IPS-18a (cell line): ENCODE results near the gene SLC22A17.

Source experiments
- H3K27ac ChIP-seq: one replicate; pipeline ENCODE4 v1.5.1; 2013; ENCODE audit warnings: low read length
- H3K27me3 ChIP-seq: one replicate; pipeline ENCODE4 v1.6.1; 2013; ENCODE audit warnings: mild to moderate bottlenecking, low read length; ENCODE audit not compliant: control insufficient read depth, insufficient read depth
- H3K36me3 ChIP-seq: one replicate; pipeline ENCODE4 v1.6.1; 2013; ENCODE audit warnings: low read depth, low read length; ENCODE audit not compliant: control insufficient read depth
- H3K4me1 ChIP-seq: one replicate; pipeline ENCODE4 v1.6.1; 2013; ENCODE audit warnings: low read depth, low read length; ENCODE audit not compliant: control insufficient read depth
- H3K4me3 ChIP-seq: one replicate; pipeline ENCODE4 v1.5.1; 2013; ENCODE audit warnings: low read length
- H3K9ac ChIP-seq: one replicate; pipeline ENCODE4 v1.6.1; 2013; ENCODE audit warnings: mild to moderate bottlenecking, low read length, moderate library complexity
- H3K9me3 ChIP-seq: one replicate; pipeline ENCODE4 v1.6.1; 2013; ENCODE audit warnings: low read depth, low read length; ENCODE audit not compliant: control insufficient read depth

SLC22A17 gene

DNA sequence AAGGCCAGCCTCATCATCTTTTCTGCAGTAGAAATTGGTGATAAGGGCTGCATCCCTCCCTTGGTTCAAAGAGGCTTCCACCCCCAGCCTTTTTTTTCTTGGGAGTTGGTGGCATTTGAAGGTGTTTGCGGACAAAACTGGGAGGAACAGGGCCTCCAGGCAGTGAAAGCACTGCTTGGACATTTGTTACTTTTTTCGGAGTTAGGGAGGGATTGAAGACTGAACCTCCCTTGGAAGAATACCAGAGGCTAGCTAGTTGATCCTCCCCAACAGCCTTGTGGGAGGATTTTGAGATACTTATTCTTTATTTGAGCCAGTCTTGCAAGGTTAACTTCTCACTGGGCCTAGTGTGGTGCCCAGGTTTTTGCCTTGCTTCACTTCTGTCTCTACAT lies 28.2 kb downstream of the SLC22A17 start:
- Histone ChIP-seq H3K4me3 (no peak overlapping the region), H3K36me3 (peaks cover 36% of the 10 kb centered on the region), H3K9me3 (no peaks in the 10 kb centered on the region), H3K4me1 (peaks cover 22% of the 10 kb centered on the region), H3K27me3 (no peaks in the 10 kb centered on the region), H3K9ac (no peak overlapping the region), H3K27ac (no peak overlapping the region)

DNA sequence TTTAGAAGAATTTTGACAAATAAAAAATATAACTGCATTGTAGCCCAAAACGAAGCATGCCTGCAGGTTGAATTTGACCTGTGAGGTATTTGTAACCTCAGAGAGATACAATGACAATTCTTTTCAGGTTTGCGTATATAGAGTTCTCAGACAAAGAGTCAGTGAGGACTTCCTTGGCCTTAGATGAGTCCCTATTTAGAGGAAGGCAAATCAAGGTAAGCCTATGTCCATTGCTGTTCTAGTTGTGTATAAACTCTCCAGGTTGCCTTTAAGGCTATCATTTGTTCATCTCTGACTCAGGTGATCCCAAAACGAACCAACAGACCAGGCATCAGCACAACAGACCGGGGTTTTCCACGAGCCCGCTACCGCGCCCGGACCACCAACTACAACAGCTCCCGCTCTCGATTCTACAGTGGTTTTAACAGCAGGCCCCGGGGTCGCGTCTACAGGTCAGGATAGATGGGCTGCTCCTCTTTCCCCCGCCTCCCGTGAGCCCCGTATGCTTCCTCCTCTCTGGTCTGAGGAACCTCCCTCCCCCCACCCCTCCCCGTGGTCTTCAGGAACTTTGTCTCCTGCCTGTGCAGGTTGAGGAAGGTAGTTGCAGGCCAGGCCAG lies 28.7 kb downstream of the SLC22A17 start:
- Histone ChIP-seq H3K27me3 (no peaks in the 10 kb centered on the region), H3K36me3 (peaks cover 36% of the 10 kb centered on the region), H3K4me3 (no peak overlapping the region), H3K9ac (no peak overlapping the region), H3K4me1 (peaks cover 22% of the 10 kb centered on the region), H3K9me3 (no peaks in the 10 kb centered on the region), H3K27ac (no peak overlapping the region)

- peaks cover 22% of the 10 kb centered on the region for H3K4me1 ChIP-seq
- H3K27me3 ChIP-seq, result no peaks in the 10 kb centered on the region
- H3K36me3 ChIP-seq, result peaks cover 36% of the 10 kb centered on the region
- H3K9me3 ChIP-seq, result no peaks in the 10 kb centered on the region
- peak overlapping the region; percentile 94 for H3K9ac ChIP-seq
- peak overlapping the region; percentile 85 for H3K27ac ChIP-seq
- H3K4me3 ChIP-seq, result peak overlapping the region; percentile 87
Observed at GRCh38 chr14:23322568-23323517, 29.8 kb downstream of the SLC22A17 start.

DNA sequence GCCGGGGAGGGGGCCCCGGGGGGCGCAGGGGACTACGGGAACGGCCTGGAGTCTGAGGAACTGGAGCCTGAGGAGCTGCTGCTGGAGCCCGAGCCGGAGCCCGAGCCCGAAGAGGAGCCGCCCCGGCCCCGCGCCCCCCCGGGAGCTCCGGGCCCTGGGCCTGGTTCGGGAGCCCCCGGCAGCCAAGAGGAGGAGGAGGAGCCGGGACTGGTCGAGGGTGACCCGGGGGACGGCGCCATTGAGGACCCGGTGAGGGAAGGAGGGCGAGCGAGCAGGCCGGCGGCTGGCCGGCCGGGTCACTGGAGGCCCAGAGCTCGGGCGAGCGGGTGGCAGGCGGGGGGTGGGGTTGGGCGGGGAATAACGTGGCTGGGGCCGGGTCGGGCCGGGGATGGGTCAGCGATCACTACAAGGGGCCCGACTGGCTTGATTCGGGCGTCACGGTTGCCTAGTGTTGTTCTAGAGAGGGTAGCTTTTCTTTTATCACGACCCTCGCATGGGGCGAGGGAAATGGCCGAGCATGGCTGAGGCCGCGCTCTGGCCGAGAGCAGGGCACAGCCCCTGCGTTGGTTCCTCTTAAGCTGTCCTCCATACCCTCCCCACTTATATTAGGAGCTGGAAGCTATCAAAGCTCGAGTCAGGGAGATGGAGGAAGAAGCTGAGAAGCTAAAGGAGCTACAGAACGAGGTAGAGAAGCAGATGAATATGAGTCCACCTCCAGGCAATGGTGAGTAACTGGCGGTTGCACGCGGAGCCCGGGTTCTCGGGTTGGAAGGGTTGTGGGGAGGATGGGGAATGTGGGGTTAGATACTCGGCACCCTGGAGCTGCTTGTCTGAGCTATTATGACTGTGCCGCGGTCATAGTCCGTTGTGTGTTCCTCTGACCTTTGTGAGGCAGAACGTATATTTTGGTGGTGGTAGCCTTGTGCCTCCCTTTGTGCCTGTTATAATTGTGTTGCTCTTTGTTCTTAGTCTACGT lies 30.8 kb downstream of the SLC22A17 start:
- peaks cover 22% of the 10 kb centered on the region for H3K4me1 ChIP-seq
- peak overlapping the region; percentile 87 for H3K4me3 ChIP-seq
- H3K27ac ChIP-seq, result peak overlapping the region; percentile 85
- peaks cover 36% of the 10 kb centered on the region for H3K36me3 ChIP-seq
- H3K27me3 ChIP-seq, result no peaks in the 10 kb centered on the region
- peak overlapping the region; percentile 94 for H3K9ac ChIP-seq
- no peaks in the 10 kb centered on the region for H3K9me3 ChIP-seq

- H3K27ac ChIP-seq, result peak within 1 kb of the TSS; percentile 98
- H3K36me3 ChIP-seq, result peaks cover 32% of the 10 kb centered on the region
- peak within 1 kb of the TSS; percentile 87 for H3K4me3 ChIP-seq
- H3K9ac ChIP-seq, result peak within 1 kb of the TSS; percentile 94
- no peaks in the 10 kb centered on the region for H3K27me3 ChIP-seq
- H3K4me1 ChIP-seq, result peaks cover 22% of the 10 kb centered on the region
- no peaks in the 10 kb centered on the region for H3K9me3 ChIP-seq
Observed at GRCh38 chr14:23320584-23321571, 31.8 kb downstream of the SLC22A17 start, which contains the start of gene PABPN1. PABPN1 (plus strand) TSS chr14:23321457; CDS start chr14:23321470, 13 bp downstream.

GRCh38 chr14:23319746-23320583 lies 32.7 kb downstream of the SLC22A17 start:
- Histone ChIP-seq H3K36me3 (peaks cover 23% of the 10 kb centered on the region), H3K9ac (peak overlapping the region; percentile 68), H3K4me3 (peak overlapping the region; percentile 77), H3K27ac (peak overlapping the region; percentile 98), H3K9me3 (no peaks in the 10 kb centered on the region), H3K4me1 (peaks cover 22% of the 10 kb centered on the region), H3K27me3 (no peaks in the 10 kb centered on the region)

DNA sequence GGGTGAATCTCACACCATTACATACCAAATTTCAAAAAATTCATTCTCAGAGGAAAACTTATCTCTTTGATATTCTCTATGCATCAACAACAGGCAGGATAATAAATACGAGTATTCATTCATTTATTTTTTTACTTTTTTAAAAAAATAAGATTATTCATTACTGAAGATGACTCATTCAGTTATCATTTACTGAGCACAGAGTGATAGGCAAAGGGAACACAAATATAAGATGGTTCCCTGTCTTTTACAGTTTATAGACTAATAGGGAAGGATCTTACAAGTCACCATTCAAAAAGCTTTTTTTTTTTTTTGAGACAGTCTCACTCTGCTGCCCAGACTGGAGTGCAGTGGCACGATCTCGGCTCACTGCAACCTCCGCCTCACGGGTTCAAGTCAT lies 36.4 kb downstream of the SLC22A17 start:
- Histone ChIP-seq H3K9ac (no peak overlapping the region), H3K36me3 (no peaks in the 10 kb centered on the region), H3K4me1 (peaks cover 9% of the 10 kb centered on the region), H3K27me3 (no peaks in the 10 kb centered on the region), H3K27ac (no peak overlapping the region), H3K9me3 (no peaks in the 10 kb centered on the region), H3K4me3 (no peak overlapping the region)

DNA sequence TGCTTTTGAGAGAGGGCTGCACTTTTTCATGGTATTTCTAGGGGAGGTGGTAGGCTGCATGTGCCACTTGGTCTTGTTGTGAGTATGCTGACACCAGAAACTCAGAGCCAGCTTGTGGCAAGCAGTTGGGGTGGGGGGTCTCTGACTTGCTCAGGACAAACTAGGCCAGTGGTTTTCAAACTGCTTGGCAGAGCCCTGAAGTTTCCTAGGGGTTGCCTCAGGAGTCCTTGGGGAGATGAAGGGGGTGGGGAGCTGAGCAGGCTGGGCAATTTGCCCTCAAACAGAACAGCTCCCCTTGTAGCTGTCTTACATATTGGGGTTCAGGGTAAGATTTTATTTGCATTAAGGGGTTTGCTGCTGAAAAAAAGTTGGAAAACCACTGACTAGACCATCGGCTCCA lies 42.1 kb downstream of the SLC22A17 start:
- Histone ChIP-seq H3K4me3 (no peak overlapping the region), H3K4me1 (peaks cover 11% of the 10 kb centered on the region), H3K9ac (no peak overlapping the region), H3K9me3 (no peaks in the 10 kb centered on the region), H3K36me3 (peaks cover 4% of the 10 kb centered on the region), H3K27ac (no peak overlapping the region), H3K27me3 (no peaks in the 10 kb centered on the region)

- H3K36me3 ChIP-seq, result peaks cover 4% of the 10 kb centered on the region
- no peaks in the 10 kb centered on the region for H3K9me3 ChIP-seq
- no peak overlapping the region for H3K4me3 ChIP-seq
- H3K9ac ChIP-seq, result no peak overlapping the region
- peaks cover 5% of the 10 kb centered on the region for H3K27me3 ChIP-seq
- peaks cover 11% of the 10 kb centered on the region for H3K4me1 ChIP-seq
- H3K27ac ChIP-seq, result no peak overlapping the region
Observed at GRCh38 chr14:23308721-23309445, 43.8 kb downstream of the SLC22A17 start.
